HTERT RPE-1 (cell line): ENCODE data around the gene TGFBR1.

Experiments
- in situ Hi-C: fragments of 300-500 bp; cut with MboI; formaldehyde crosslinking; loops from 4 replicates; pipeline ENCODE4 v1.14.3; 2020; ENCODE audit warnings: low sequenced_read_pairs

The TGFBR1 gene

GRCh38 chr9:99104459-99105151 is at the start of gene TGFBR1:
TGFBR1 (plus strand) TSS chr9:99105113; CDS start chr9:99105206, 93 bp downstream.
- in situ Hi-C loops, result no loop called here

GRCh38 chr9:99055384-99055783 is 49.5 kb upstream of the TGFBR1 start:
- in situ Hi-C loops, result no loop called here

GRCh38 chr9:99056186-99056585 is 48.7 kb upstream of the TGFBR1 start:
- in situ Hi-C loops, result no loop called here

GRCh38 chr9:99056886-99057664 is 47.8 kb upstream of the TGFBR1 start:
- in situ Hi-C loops, result no loop called here

GRCh38 chr9:99057665-99058625 is 47.0 kb upstream of the TGFBR1 start:
- in situ Hi-C loops, result no loop called here

GRCh38 chr9:99058964-99059921 is 45.7 kb upstream of the TGFBR1 start:
- in situ Hi-C loops, result no loop called here

- in situ Hi-C loops, result no loop called here
Observed at GRCh38 chr9:99060621-99061020, 44.3 kb upstream of the TGFBR1 start.

GRCh38 chr9:99062549-99062948 is 42.4 kb upstream of the TGFBR1 start:
- in situ Hi-C loops, result no loop called here

- in situ Hi-C loops, result no loop called here
Observed at GRCh38 chr9:99063522-99063921, 41.4 kb upstream of the TGFBR1 start.

- in situ Hi-C loops, result no loop called here
Observed at GRCh38 chr9:99066571-99066970, 38.3 kb upstream of the TGFBR1 start.

- in situ Hi-C loops, result no loop called here
Observed at GRCh38 chr9:99069075-99069474, 35.8 kb upstream of the TGFBR1 start.

- in situ Hi-C loops, result no loop called here
Observed at GRCh38 chr9:99069546-99069945, 35.4 kb upstream of the TGFBR1 start.

GRCh38 chr9:99070681-99071080 is 34.2 kb upstream of the TGFBR1 start:
- in situ Hi-C loops, result no loop called here

- in situ Hi-C loops, result no loop called here
Observed at GRCh38 chr9:99071313-99072039, 33.4 kb upstream of the TGFBR1 start.

GRCh38 chr9:99072040-99072394 is 32.9 kb upstream of the TGFBR1 start:
- in situ Hi-C loops, result no loop called here

GRCh38 chr9:99073347-99073746 is 31.6 kb upstream of the TGFBR1 start:
- in situ Hi-C loops, result no loop called here

- in situ Hi-C loops, result no loop called here
Observed at GRCh38 chr9:99073985-99074901, 30.7 kb upstream of the TGFBR1 start.

- in situ Hi-C loops, result no loop called here
Observed at GRCh38 chr9:99074902-99075245, 30.0 kb upstream of the TGFBR1 start.
